Upper lobe of left lung (tissue), 4 donors: ENCODE measurements around the gene PTPN1.

Source experiments
- POLR2AphosphoS5 ChIP-seq, 2 donors: sonication (generic); formaldehyde crosslinking; IDR thresholded peaks; one replicate each; pipeline ENCODE4 v1.5.1; 2017; ENCODE audit warnings: antibody characterized with exemption in 2 of 2
- TF ChIP-seq, protein P1 (sequence below), 6 experiments: fragments of 450-650 bp in 4 of 6; fragments of 200-600 bp in 2 of 6; sonication (generic) in 2 of 6; IDR thresholded peaks; one replicate each; pipeline ENCODE4 v1.5.1; 2016 to 2019; ENCODE audit warnings: antibody characterized with exemption in 6 of 6

DNA sequence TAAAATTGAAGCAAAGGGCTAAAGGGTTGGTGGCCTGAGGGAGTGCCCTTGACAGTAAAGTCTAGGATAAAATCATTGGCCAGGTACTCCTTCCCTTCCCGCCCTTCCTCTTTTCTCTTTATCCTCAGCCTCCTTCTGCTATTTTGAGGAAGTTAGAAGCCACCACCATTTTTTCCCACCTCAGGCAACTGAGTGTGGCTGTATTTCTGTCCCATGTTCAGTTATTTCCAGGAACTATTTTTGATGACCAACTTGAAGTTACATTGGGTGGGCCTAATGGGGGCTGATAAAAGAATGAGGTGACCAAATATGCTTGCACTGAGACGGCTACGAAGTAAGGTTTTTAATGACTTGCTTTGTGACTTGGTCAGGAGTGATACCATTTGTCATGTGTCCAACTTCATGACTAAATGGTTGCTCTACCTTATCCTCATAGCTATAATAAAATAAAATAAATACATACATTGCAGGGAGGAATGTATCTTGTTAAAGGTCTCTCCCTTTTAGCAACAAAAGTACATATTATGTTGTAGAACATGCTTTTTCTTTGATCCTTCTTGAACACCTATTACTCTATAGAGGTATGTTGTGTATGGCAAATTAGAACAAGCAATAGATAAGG, 12.0 kb downstream of the PTPN1 start:
- no peak for TF ChIP-seq POLR2AphosphoS5 (IDR thresholded peaks at IDR 0.05)
- TF ChIP-seq, protein P1, sequence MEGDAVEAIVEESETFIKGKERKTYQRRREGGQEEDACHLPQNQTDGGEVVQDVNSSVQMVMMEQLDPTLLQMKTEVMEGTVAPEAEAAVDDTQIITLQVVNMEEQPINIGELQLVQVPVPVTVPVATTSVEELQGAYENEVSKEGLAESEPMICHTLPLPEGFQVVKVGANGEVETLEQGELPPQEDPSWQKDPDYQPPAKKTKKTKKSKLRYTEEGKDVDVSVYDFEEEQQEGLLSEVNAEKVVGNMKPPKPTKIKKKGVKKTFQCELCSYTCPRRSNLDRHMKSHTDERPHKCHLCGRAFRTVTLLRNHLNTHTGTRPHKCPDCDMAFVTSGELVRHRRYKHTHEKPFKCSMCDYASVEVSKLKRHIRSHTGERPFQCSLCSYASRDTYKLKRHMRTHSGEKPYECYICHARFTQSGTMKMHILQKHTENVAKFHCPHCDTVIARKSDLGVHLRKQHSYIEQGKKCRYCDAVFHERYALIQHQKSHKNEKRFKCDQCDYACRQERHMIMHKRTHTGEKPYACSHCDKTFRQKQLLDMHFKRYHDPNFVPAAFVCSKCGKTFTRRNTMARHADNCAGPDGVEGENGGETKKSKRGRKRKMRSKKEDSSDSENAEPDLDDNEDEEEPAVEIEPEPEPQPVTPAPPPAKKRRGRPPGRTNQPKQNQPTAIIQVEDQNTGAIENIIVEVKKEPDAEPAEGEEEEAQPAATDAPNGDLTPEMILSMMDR (IDR thresholded peaks at IDR 0.05) = no peak
